DMS79 treated with DMSO at 0.1 percent for 48 hours (cell line): ENCODE measurements around the gene ANKRD65.
"Not testable (repeated sequence)": the region's sequence is repeated elsewhere in the genome, so short reads cannot be mapped to it uniquely, and the experiment has no call there.

Source experiments
- DNase-seq: peaks from one replicate; lab custom pipeline; 2025; lab: John Stamatoyannopoulos, UW

ANKRD65 gene

DNA sequence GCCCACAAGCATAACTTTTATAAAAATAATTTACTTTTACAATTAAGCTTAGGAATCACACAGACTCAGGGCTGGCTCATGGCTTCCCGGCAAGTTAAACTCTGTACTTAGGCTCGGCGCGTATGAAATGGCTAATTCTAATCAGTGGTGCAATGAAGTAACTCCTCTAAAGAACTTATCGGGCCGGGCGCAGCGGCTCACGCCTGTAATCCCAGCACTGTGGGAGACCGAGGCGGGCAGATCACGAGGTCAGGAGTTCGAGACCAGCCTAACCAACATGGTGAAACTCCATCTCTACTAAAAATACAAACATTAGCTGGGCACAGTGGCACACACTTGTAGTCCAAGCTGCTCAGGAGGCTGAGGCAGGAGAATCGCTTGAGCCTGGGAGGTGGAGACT lies 51.0 kb downstream of the ANKRD65 start:
- not testable (repeated sequence) for DNase-seq
